Ascending aorta (tissue), 2 donors: ENCODE data around the gene YWHAE. TPM values are rescaled to one million over a fixed set of nuclear protein-coding genes. Genes with fewer than 3 reads are reported as not detected.

ENCODE experiments used
- DNase-seq, 2 donors: peaks; one replicate each; pipeline ENCODE4 v3.0.0-alpha.2; 2019; ENCODE audit warnings: low spot score in 2 of 2
- H3K27ac ChIP-seq, 2 donors: fragments of 200-600 bp; sonication (generic); one replicate each; pipeline ENCODE4 v1.5.1; 2016 to 2017; ENCODE audit warnings: mild to moderate bottlenecking in 1 of 2
- H3K27me3 ChIP-seq: fragments of 200-600 bp; sonication (generic); one replicate; pipeline ENCODE4 v1.5.1; 2017
- H3K36me3 ChIP-seq, 2 donors: fragments of 200-600 bp; sonication (generic); one replicate each; pipeline ENCODE4 v1.5.1; 2016
- H3K4me1 ChIP-seq, 2 donors: fragments of 200-600 bp; sonication (generic); one replicate each; pipeline ENCODE4 v1.5.1; 2016 to 2017; ENCODE audit warnings: mild to moderate bottlenecking in 1 of 2
- H3K4me3 ChIP-seq, 2 donors: fragments of 200-600 bp; sonication (generic); one replicate each; pipeline ENCODE4 v1.5.1; 2016 to 2017; ENCODE audit warnings: mild to moderate bottlenecking in 1 of 2
- H3K9me3 ChIP-seq, 2 donors: fragments of 200-600 bp; sonication (generic); one replicate each; pipeline ENCODE4 v1.5.1; 2016
- intact Hi-C: fragments of 100-400 bp; cut with DNase I; formaldehyde crosslinking; loops from one replicate; pipeline ENCODE4 v1.15.1; 2023
- total RNA-seq: library from RNA; depleted of rRNA; stranded (reverse); fragments of >200 nt; gene quantifications from one replicate; pipeline ENCODE4 v1.1.0, GENCODE V29; 2016
- TF ChIP-seq, protein P1 (sequence below), 3 experiments: fragments of 200-600 bp in 2 of 3; fragments of 450-650 bp in 1 of 3; sonication (generic) in 2 of 3; IDR thresholded peaks; one replicate each; pipeline ENCODE4 v1.5.1; 2016 to 2019; ENCODE audit warnings: antibody characterized with exemption in 3 of 3, mild to moderate bottlenecking in 1 of 3, moderate library complexity in 1 of 3

Gene YWHAE
- total RNA-seq, 1 donor from 2014 or later: 261 TPM

GRCh38 chr17:1367351-1367745 lies 32.7 kb downstream of the YWHAE start:
- Histone ChIP-seq H3K4me1 (peaks cover 12 to 48% of the 10 kb centered on the region in 2 donors), H3K27me3 (no peaks in the 10 kb centered on the region), H3K9me3 (no peaks in the 10 kb centered on the region), H3K4me3 (no peak overlapping the region), H3K36me3 (peaks cover 13 to 18% of the 10 kb centered on the region in 2 donors), H3K27ac (peak overlapping the region in 1 of 2 donors; percentile 35)
- intact Hi-C loops: loop anchor here (2.0 to 10.0 kb wide), 3 partner anchors 31 to 257 kb away; partner anchors contain the start of genes CRK and SLC43A2
- no peak for DNase-seq
- TF ChIP-seq, protein P1, sequence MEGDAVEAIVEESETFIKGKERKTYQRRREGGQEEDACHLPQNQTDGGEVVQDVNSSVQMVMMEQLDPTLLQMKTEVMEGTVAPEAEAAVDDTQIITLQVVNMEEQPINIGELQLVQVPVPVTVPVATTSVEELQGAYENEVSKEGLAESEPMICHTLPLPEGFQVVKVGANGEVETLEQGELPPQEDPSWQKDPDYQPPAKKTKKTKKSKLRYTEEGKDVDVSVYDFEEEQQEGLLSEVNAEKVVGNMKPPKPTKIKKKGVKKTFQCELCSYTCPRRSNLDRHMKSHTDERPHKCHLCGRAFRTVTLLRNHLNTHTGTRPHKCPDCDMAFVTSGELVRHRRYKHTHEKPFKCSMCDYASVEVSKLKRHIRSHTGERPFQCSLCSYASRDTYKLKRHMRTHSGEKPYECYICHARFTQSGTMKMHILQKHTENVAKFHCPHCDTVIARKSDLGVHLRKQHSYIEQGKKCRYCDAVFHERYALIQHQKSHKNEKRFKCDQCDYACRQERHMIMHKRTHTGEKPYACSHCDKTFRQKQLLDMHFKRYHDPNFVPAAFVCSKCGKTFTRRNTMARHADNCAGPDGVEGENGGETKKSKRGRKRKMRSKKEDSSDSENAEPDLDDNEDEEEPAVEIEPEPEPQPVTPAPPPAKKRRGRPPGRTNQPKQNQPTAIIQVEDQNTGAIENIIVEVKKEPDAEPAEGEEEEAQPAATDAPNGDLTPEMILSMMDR (IDR thresholded peaks at IDR 0.05): no peak

GRCh38 chr17:1366234-1366633 lies 33.8 kb downstream of the YWHAE start:
- no peak for DNase-seq
- no peak overlapping the region for H3K4me3 ChIP-seq
- peak overlapping the region; percentile 41 to 49 for H3K27ac ChIP-seq
- no peaks in the 10 kb centered on the region for H3K27me3 ChIP-seq
- no peaks in the 10 kb centered on the region for H3K9me3 ChIP-seq
- H3K36me3 ChIP-seq: peaks cover 13 to 15% of the 10 kb centered on the region in 2 donors
- intact Hi-C loops: loop anchor here (2.0 to 10.0 kb wide), 3 partner anchors 33 to 259 kb away; partner anchors contain the start of genes CRK and SLC43A2
- peaks cover 12 to 51% of the 10 kb centered on the region in 2 donors for H3K4me1 ChIP-seq
- TF ChIP-seq, protein P1 (IDR thresholded peaks at IDR 0.05): no peak

GRCh38 chr17:1365445-1366039 lies 34.5 kb downstream of the YWHAE start:
- intact Hi-C loops: loop anchor here (1.0 to 10.0 kb wide), 4 partner anchors 33 to 259 kb away; partner anchors contain the start of genes CRK and SLC43A2
- peaks cover 16 to 20% of the 10 kb centered on the region in 2 donors for H3K36me3 ChIP-seq
- TF ChIP-seq, protein P1 (IDR thresholded peaks at IDR 0.05): peak; percentile 78 to 84 (median 81)
- no peaks in the 10 kb centered on the region for H3K9me3 ChIP-seq
- no peaks in the 10 kb centered on the region for H3K27me3 ChIP-seq
- H3K27ac ChIP-seq: peak overlapping the region in 1 of 2 donors; percentile 32
- H3K4me3 ChIP-seq: peak overlapping the region; percentile 14 to 24
- H3K4me1 ChIP-seq: peaks cover 12 to 57% of the 10 kb centered on the region in 2 donors
- peak in 1 of 2 donors; percentile 70 for DNase-seq

DNA sequence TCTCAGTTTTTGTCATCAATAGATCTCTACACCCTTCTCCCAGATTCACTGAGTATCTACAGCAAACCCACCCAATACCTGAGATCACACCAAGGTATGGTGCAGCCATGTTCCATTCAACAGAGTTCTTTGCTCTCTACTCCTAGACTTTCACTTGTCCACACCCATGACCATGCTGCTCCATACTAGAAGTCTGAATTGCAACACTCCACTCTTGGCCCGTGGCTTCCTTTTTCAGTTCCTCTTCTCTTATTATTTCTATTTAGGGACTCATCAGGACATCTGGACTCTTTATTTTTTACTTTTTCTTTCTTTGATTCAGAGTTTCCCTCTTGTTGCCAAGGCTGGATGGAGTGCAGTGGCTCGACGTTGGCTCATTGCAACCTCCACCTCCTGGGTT lies 37.1 kb downstream of the YWHAE start:
- no peaks in the 10 kb centered on the region for H3K27me3 ChIP-seq
- no peak overlapping the region for H3K27ac ChIP-seq
- peaks cover 25 to 41% of the 10 kb centered on the region in 2 donors for H3K36me3 ChIP-seq
- intact Hi-C loops: loop anchor here (10.0 kb wide), 1 partner anchor 262 kb away; the partner anchor contains the start of gene SLC43A2
- peak in 1 of 2 donors; percentile 72 for DNase-seq
- no peak overlapping the region for H3K4me3 ChIP-seq
- TF ChIP-seq, protein P1 (IDR thresholded peaks at IDR 0.05): no peak
- H3K9me3 ChIP-seq: no peaks in the 10 kb centered on the region
- peaks cover 12 to 52% of the 10 kb centered on the region in 2 donors for H3K4me1 ChIP-seq

GRCh38 chr17:1362065-1362848 lies 37.8 kb downstream of the YWHAE start:
- H3K4me1 ChIP-seq: peaks cover 12 to 45% of the 10 kb centered on the region in 2 donors

More at GRCh38 chr17:1362065-1362848, 37.8 kb downstream of the YWHAE start:
- no peaks in the 10 kb centered on the region for H3K9me3 ChIP-seq
- TF ChIP-seq, protein P1 (IDR thresholded peaks at IDR 0.05): no peak
- no peak overlapping the region for H3K4me3 ChIP-seq
- intact Hi-C loops: loop anchor here (10.0 kb wide), 1 partner anchor 263 kb away; the partner anchor contains the start of gene SLC43A2
- no peaks in the 10 kb centered on the region for H3K27me3 ChIP-seq
- H3K36me3 ChIP-seq: peaks cover 32 to 44% of the 10 kb centered on the region in 2 donors
- DNase-seq: peak in 1 of 2 donors; percentile 43
- no peak overlapping the region for H3K27ac ChIP-seq
